HCT116 (cell line): ENCODE data around the gene ANKRD13B. TPM values are rescaled to one million over a fixed set of nuclear protein-coding genes. Genes with fewer than 3 reads are reported as not detected.

ENCODE experiments used
- ATAC-seq: fragments of 200-7000 bp; cut with Tn5 transposase; 2 replicates; pipeline ENCODE4 v1.9.1; 2020; ENCODE audit warnings: mild to moderate bottlenecking, moderate library complexity
- BruUV-seq: library from RNA; stranded (reverse); fragments of 400-500 nt; replicated peaks from 2 replicates; lab custom pipeline; 2021; lab: Mats Ljungman, UMichigan
- CTCF ChIA-PET: fragments of 300-600 bp; sonication (Branson Sonifier 250); formaldehyde crosslinking; loops from one replicate; lab custom pipeline; 2021; ENCODE audit warnings: antibody characterized with exemption; lab: Charles Lee
- POLR2A ChIA-PET: fragments of 300-600, 350-600 bp; sonication (Branson Sonifier 250); formaldehyde crosslinking; loops from one replicate; lab custom pipeline; 2021; ENCODE audit warnings: antibody characterized with exemption; lab: Charles Lee
- RAD21 ChIA-PET, 2 experiments: fragments of 300-600 bp; sonication (Branson Sonifier 250); formaldehyde crosslinking; loops; one replicate each; lab custom pipeline; 2023; ENCODE audit warnings: low total read pairs in 2 of 2; ENCODE audit not compliant: uncharacterized antibody in 2 of 2, unreplicated experiment in 2 of 2, low non-redundant PET in 1 of 2; lab: Charles Lee
- DNase-seq: peaks from one replicate; pipeline ENCODE4 v3.0.0-alpha.2; 2010; ENCODE audit warnings: low read depth, low spot score
- H2AFZ ChIP-seq: fragments of 200-600 bp; shearing (Covaris generic), sonication (generic); 2 replicates; pipeline ENCODE4 v1.6.1; 2017; ENCODE audit warnings: low read depth, mixed run types, mixed read lengths, antibody characterized with exemption, low read length; ENCODE audit not compliant: poor library complexity, severe bottlenecking
- H3K27ac ChIP-seq: 2 replicates; pipeline ENCODE4 v1.5.1; 2012; ENCODE audit warnings: low read depth, low read length
- H3K27me3 ChIP-seq: fragments of 200-600 bp; sonication (generic); 2 replicates; pipeline ENCODE4 v1.6.1; 2016; ENCODE audit warnings: mixed run types, low read length, mixed read lengths; ENCODE audit not compliant: insufficient read depth
- H3K36me3 ChIP-seq, 2 experiments: fragments of 200-500 bp in 1 of 2; fragments of 200-600 bp in 1 of 2; sonication (Bioruptor generic) in 1 of 2; sonication (generic) in 1 of 2; 2 replicates each; pipeline versions ENCODE4 v1.5.1 to v1.6.1; 2014 to 2016; ENCODE audit warnings: low read length in 2 of 2, inconsistent platforms in 1 of 2, mixed read lengths in 1 of 2, mixed run types in 1 of 2; ENCODE audit not compliant: insufficient read depth in 2 of 2, control insufficient read depth in 1 of 2
- H3K4me1 ChIP-seq, 2 experiments: fragments of 200-600 bp in 1 of 2; sonication (generic) in 1 of 2; 2 replicates each; pipeline versions ENCODE4 v1.5.1 to v1.6.1; 2012 to 2017; ENCODE audit warnings: low read length in 2 of 2, inconsistent platforms in 1 of 2, mild to moderate bottlenecking in 1 of 2, mixed read lengths in 1 of 2, mixed run types in 1 of 2, moderate library complexity in 1 of 2; ENCODE audit not compliant: insufficient read depth in 2 of 2, control insufficient read depth in 1 of 2
- H3K4me2 ChIP-seq: fragments of 200-600 bp; sonication (generic); 2 replicates; pipeline ENCODE4 v1.6.1; 2017; ENCODE audit warnings: mixed run types, low read length, mixed read lengths
- H3K4me3 ChIP-seq, 2 experiments: fragments of 200-600 bp in 1 of 2; sonication (generic) in 1 of 2; replicated peaks in 1 of 2; 2 replicates each; pipeline ENCODE4 v1.5.1; 2011 to 2016; ENCODE audit warnings: low read length in 2 of 2, control low read depth in 1 of 2, low read depth in 1 of 2, mild to moderate bottlenecking in 1 of 2, mixed read lengths in 1 of 2, mixed run types in 1 of 2
- H3K79me2 ChIP-seq: fragments of 200-600 bp; sonication (generic); 2 replicates; pipeline ENCODE4 v1.6.1; 2017; ENCODE audit warnings: mild to moderate bottlenecking, mixed run types, low read length, moderate library complexity, mixed read lengths; ENCODE audit not compliant: insufficient read depth
- H3K9ac ChIP-seq: fragments of 200-600 bp; sonication (generic); 2 replicates; pipeline ENCODE4 v1.6.1; 2016; ENCODE audit warnings: low read length, mixed read lengths
- H3K9me2 ChIP-seq: fragments of 200-600 bp; sonication (generic), shearing (Covaris generic); 2 replicates; pipeline ENCODE4 v1.6.1; 2017; ENCODE audit warnings: mixed run types, mild to moderate bottlenecking, moderate library complexity; ENCODE audit not compliant: insufficient read depth
- H3K9me3 ChIP-seq, 2 experiments: fragments of 200-500 bp in 1 of 2; fragments of 200-600 bp in 1 of 2; sonication (Bioruptor generic) in 1 of 2; sonication (generic) in 1 of 2; 2 replicates each; pipeline ENCODE4 v1.6.1; 2014 to 2017; ENCODE audit warnings: low read length in 2 of 2, mixed read lengths in 2 of 2, inconsistent platforms in 1 of 2, low read depth in 1 of 2, mild to moderate bottlenecking in 1 of 2, mixed run types in 1 of 2, moderate library complexity in 1 of 2; ENCODE audit not compliant: control insufficient read depth in 1 of 2, insufficient read depth in 1 of 2
- H4K20me1 ChIP-seq: fragments of 200-600 bp; sonication (generic), shearing (Covaris generic); 2 replicates; pipeline ENCODE4 v1.6.1; 2017; ENCODE audit warnings: mixed run types, mild to moderate bottlenecking, moderate library complexity; ENCODE audit not compliant: insufficient read depth
- ATF3 ChIP-seq: IDR thresholded peaks from 2 replicates; pipeline ENCODE4 v1.6.1; 2012
- CBX3 ChIP-seq: IDR thresholded peaks from 2 replicates; pipeline ENCODE4 v1.6.1; 2012; ENCODE audit warnings: low read depth
- CEBPB ChIP-seq: IDR thresholded peaks from 2 replicates; pipeline ENCODE4 v1.6.1; 2012; ENCODE audit warnings: low read depth
- CTCF ChIP-seq, 3 experiments: fragments of 200-600 bp in 1 of 3; sonication (generic) in 1 of 3; IDR thresholded peaks in 2 of 3; conservative IDR thresholded peaks in 1 of 3; 2 replicates each; pipeline ENCODE4 v1.5.1; 2012 to 2017; ENCODE audit warnings: low read depth in 2 of 3, low read length in 2 of 3, antibody characterized with exemption in 1 of 3, borderline replicate concordance in 1 of 3, control low read depth in 1 of 3, mild to moderate bottlenecking in 1 of 3, mixed read lengths in 1 of 3, mixed run types in 1 of 3, moderate library complexity in 1 of 3; ENCODE audit not compliant: insufficient read depth in 1 of 3
- EGR1 ChIP-seq: IDR thresholded peaks from 2 replicates; pipeline ENCODE4 v1.6.1; 2012; ENCODE audit warnings: low read depth
- ELF1 ChIP-seq: IDR thresholded peaks from 2 replicates; pipeline ENCODE4 v1.6.1; 2012; ENCODE audit warnings: low read depth, borderline replicate concordance
- EZH2 ChIP-seq: fragments of 200-600 bp; sonication (generic); IDR thresholded peaks from 2 replicates; pipeline ENCODE4 v1.6.1; 2017; ENCODE audit warnings: antibody characterized with exemption, mixed run types
- EZH2phosphoT487 ChIP-seq: fragments of 200-600 bp; IDR thresholded peaks from 2 replicates; pipeline ENCODE4 v1.6.1; 2018; ENCODE audit warnings: antibody characterized with exemption, borderline replicate concordance
- JUND ChIP-seq: IDR thresholded peaks from 2 replicates; pipeline ENCODE4 v1.6.1; 2012
- MAX ChIP-seq: IDR thresholded peaks from 2 replicates; pipeline ENCODE4 v1.6.1; 2012
- POLR2AphosphoS5 ChIP-seq: IDR thresholded peaks from 2 replicates; pipeline ENCODE4 v1.6.1; 2011; ENCODE audit warnings: mild to moderate bottlenecking, low read depth, low read length, moderate library complexity
- RAD21 ChIP-seq: IDR thresholded peaks from 2 replicates; pipeline ENCODE4 v1.6.1; 2012; ENCODE audit warnings: low read depth, mild to moderate bottlenecking
- SIN3A ChIP-seq: IDR thresholded peaks from 2 replicates; pipeline ENCODE4 v1.6.1; 2012; ENCODE audit warnings: low read depth
- SP1 ChIP-seq: IDR thresholded peaks from 2 replicates; pipeline ENCODE4 v1.6.1; 2012; ENCODE audit warnings: low read depth
- SRF ChIP-seq: IDR thresholded peaks from 2 replicates; pipeline ENCODE4 v1.6.1; 2012; ENCODE audit warnings: low read depth
- TCF7L2 ChIP-seq: IDR thresholded peaks from 2 replicates; pipeline ENCODE4 v1.7.0; 2011; ENCODE audit warnings: borderline replicate concordance, inconsistent platforms; ENCODE audit not compliant: insufficient read depth, insufficient read length; ENCODE audit errors: extremely low read depth
- ZFX ChIP-seq: fragments of 450-650 bp; IDR thresholded peaks from 2 replicates; pipeline ENCODE4 v1.6.1; 2017
- intact Hi-C: fragments of 100-400 bp; cut with micrococcal nuclease; formaldehyde crosslinking; loops from 2 replicates; pipeline ENCODE4 v1.10.0; 2022
- total RNA-seq: library from RNA; stranded (reverse); gene quantifications from one replicate; pipeline ENCODE4 v1.2.1, GENCODE V29; 2021; ENCODE audit not compliant: unreplicated experiment

Gene ANKRD13B
- total RNA-seq, 1 experiment from 2014 or later, result 27.4 TPM

GRCh38 chr17:29570521-29570920, 22.4 kb upstream of the ANKRD13B start:
- H3K27me3 ChIP-seq, result no peaks in the 10 kb centered on the region
- ChIA-PET CTCF (no interaction called here), RAD21 (no interaction called here), POLR2A (interaction anchor here (1.1 kb wide), 1 partner anchor 394 kb away, joined by 3 read pairs; no protein-coding TSS in a partner anchor)
- H4K20me1 ChIP-seq, result no peaks in the 10 kb centered on the region
- no peak overlapping the region for H3K9ac ChIP-seq
- intact Hi-C loops, result no loop called here
- H3K79me2 ChIP-seq, result peaks cover 5% of the 10 kb centered on the region; the same call in 1 of the 2 replicates
- H3K9me3 ChIP-seq, result no peaks in the 10 kb centered on the region
- no peak overlapping the region for H3K27ac ChIP-seq
- H3K4me2 ChIP-seq, result no peak overlapping the region
- H3K36me3 ChIP-seq, result peaks cover 0 to 2% of the 10 kb centered on the region in 2 experiments; a peak in 1 of 4 replicates
- no peak for DNase-seq
- TSS peak; percentile 24 for BruUV-seq
- TF ChIP-seq SP1, result no peak
- no peak for TF ChIP-seq MAX
- no peak for TF ChIP-seq EZH2phosphoT487
- no peak for TF ChIP-seq ZFX
- no peak for TF ChIP-seq EGR1
- no peak for TF ChIP-seq JUND
- no peak for TF ChIP-seq ELF1
- TF ChIP-seq SIN3A, result no peak
- no peak for TF ChIP-seq CEBPB
- no peak for TF ChIP-seq RAD21
- no peak for TF ChIP-seq ATF3
- TF ChIP-seq POLR2AphosphoS5, result no peak
- TF ChIP-seq SRF, result no peak
- no peak for TF ChIP-seq CTCF (IDR thresholded peaks at IDR 0.05 in 2 of 3, conservative IDR thresholded peaks at IDR 0.05 in 1 of 3; ENCODE audit: borderline replicate concordance in 1 of 3, insufficient read depth in 1 of 3, low read depth in 2 of 3, low read length in 2 of 3)
- TF ChIP-seq TCF7L2, result no peak
- TF ChIP-seq CBX3, result no peak
- TF ChIP-seq EZH2, result no peak
- no peak overlapping the region for H2AFZ ChIP-seq
- H3K4me3 ChIP-seq, result no peak overlapping the region
- peaks cover 4 to 22% of the 10 kb centered on the region in 2 experiments; a peak in 3 of 4 replicates for H3K4me1 ChIP-seq
- no peaks in the 10 kb centered on the region for H3K9me2 ChIP-seq
- no peak for ATAC-seq
